ENCODE measurements around the gene PLXNB2.
A peak's percentile ranks its signal among the peaks of the same experiment; 100 is the strongest.

The PLXNB2 gene

GRCh38 chr22:50318356-50318697, 10.9 kb upstream of the PLXNB2 start:
- H3K27ac Mint-ChIP-seq: no peak overlapping the region
- no peaks in the 10 kb centered on the region for H3K27me3 Mint-ChIP-seq

GRCh38 chr22:50317674-50318073, 10.2 kb upstream of the PLXNB2 start:
- Mint-ChIP-seq H3K27me3 (no peaks in the 10 kb centered on the region), H3K27ac (no peak overlapping the region), H3K9me3 (no peaks in the 10 kb centered on the region), H3K4me1 (ENCODE audit: low read depth) (peaks cover 18% of the 10 kb centered on the region), H3K36me3 (ENCODE audit: low read depth) (no peaks in the 10 kb centered on the region), H3K4me3 (no peak overlapping the region)

More at GRCh38 chr22:50318356-50318697, 10.9 kb upstream of the PLXNB2 start:
- Mint-ChIP-seq H3K4me1 (ENCODE audit: low read depth) (peaks cover 18% of the 10 kb centered on the region), H3K4me3 (no peak overlapping the region), H3K36me3 (ENCODE audit: low read depth) (no peaks in the 10 kb centered on the region), H3K9me3 (no peaks in the 10 kb centered on the region)

GRCh38 chr22:50317178-50317577, 9.7 kb upstream of the PLXNB2 start:
- H3K4me1 Mint-ChIP-seq (ENCODE audit: low read depth): peaks cover 18% of the 10 kb centered on the region
- H3K9me3 Mint-ChIP-seq: no peaks in the 10 kb centered on the region
- no peak overlapping the region for H3K27ac Mint-ChIP-seq
- H3K36me3 Mint-ChIP-seq (ENCODE audit: low read depth): no peaks in the 10 kb centered on the region
- H3K27me3 Mint-ChIP-seq: no peaks in the 10 kb centered on the region
- H3K4me3 Mint-ChIP-seq: no peak overlapping the region

- Mint-ChIP-seq H3K4me1 (ENCODE audit: low read depth) (peaks cover 18% of the 10 kb centered on the region), H3K27me3 (no peaks in the 10 kb centered on the region), H3K9me3 (no peaks in the 10 kb centered on the region), H3K36me3 (ENCODE audit: low read depth) (no peaks in the 10 kb centered on the region), H3K27ac (no peak overlapping the region), H3K4me3 (no peak overlapping the region)
Measured at GRCh38 chr22:50316114-50317065, 8.9 kb upstream of the PLXNB2 start.

GRCh38 chr22:50315289-50316113, 8.1 kb upstream of the PLXNB2 start:
- Mint-ChIP-seq H3K9me3 (no peaks in the 10 kb centered on the region), H3K4me1 (ENCODE audit: low read depth) (peaks cover 18% of the 10 kb centered on the region)

GRCh38 chr22:50314455-50315288, 7.2 kb upstream of the PLXNB2 start:
- peak overlapping the region; percentile 83 for H3K4me3 Mint-ChIP-seq
- H3K36me3 Mint-ChIP-seq (ENCODE audit: low read depth): no peaks in the 10 kb centered on the region
- peak overlapping the region; percentile 82 for H3K27ac Mint-ChIP-seq
- H3K27me3 Mint-ChIP-seq: no peaks in the 10 kb centered on the region
- H3K4me1 Mint-ChIP-seq (ENCODE audit: low read depth): peaks cover 18% of the 10 kb centered on the region
- H3K9me3 Mint-ChIP-seq: no peaks in the 10 kb centered on the region

More at GRCh38 chr22:50315289-50316113, 8.1 kb upstream of the PLXNB2 start:
- no peaks in the 10 kb centered on the region for H3K27me3 Mint-ChIP-seq
- no peak overlapping the region for H3K4me3 Mint-ChIP-seq
- no peak overlapping the region for H3K27ac Mint-ChIP-seq
- no peaks in the 10 kb centered on the region for H3K36me3 Mint-ChIP-seq (ENCODE audit: low read depth)

- Mint-ChIP-seq H3K4me1 (ENCODE audit: low read depth) (peaks cover 18% of the 10 kb centered on the region), H3K27me3 (no peaks in the 10 kb centered on the region), H3K9me3 (no peaks in the 10 kb centered on the region), H3K4me3 (peak overlapping the region; percentile 83), H3K36me3 (ENCODE audit: low read depth) (no peaks in the 10 kb centered on the region), H3K27ac (peak overlapping the region; percentile 82)
Measured at GRCh38 chr22:50314081-50314454, 6.6 kb upstream of the PLXNB2 start.

- H3K36me3 Mint-ChIP-seq (ENCODE audit: low read depth): no peaks in the 10 kb centered on the region
- H3K27me3 Mint-ChIP-seq: no peaks in the 10 kb centered on the region
- no peaks in the 10 kb centered on the region for H3K9me3 Mint-ChIP-seq
- peak overlapping the region; percentile 83 for H3K4me3 Mint-ChIP-seq
- peaks cover 21% of the 10 kb centered on the region for H3K4me1 Mint-ChIP-seq (ENCODE audit: low read depth)
- no peak overlapping the region for H3K27ac Mint-ChIP-seq
Measured at GRCh38 chr22:50313600-50313999, 6.2 kb upstream of the PLXNB2 start.

GRCh38 chr22:50313021-50313420, 5.6 kb upstream of the PLXNB2 start:
- no peaks in the 10 kb centered on the region for H3K36me3 Mint-ChIP-seq (ENCODE audit: low read depth)
- no peaks in the 10 kb centered on the region for H3K9me3 Mint-ChIP-seq
- H3K27me3 Mint-ChIP-seq: no peaks in the 10 kb centered on the region
- no peak overlapping the region for H3K27ac Mint-ChIP-seq
- peaks cover 23% of the 10 kb centered on the region for H3K4me1 Mint-ChIP-seq (ENCODE audit: low read depth)
- no peak overlapping the region for H3K4me3 Mint-ChIP-seq

GRCh38 chr22:50312371-50312770, 4.9 kb upstream of the PLXNB2 start:
- H3K36me3 Mint-ChIP-seq (ENCODE audit: low read depth): no peaks in the 10 kb centered on the region
- H3K27ac Mint-ChIP-seq: no peak overlapping the region
- H3K4me1 Mint-ChIP-seq (ENCODE audit: low read depth): peaks cover 23% of the 10 kb centered on the region
- no peaks in the 10 kb centered on the region for H3K27me3 Mint-ChIP-seq
- no peaks in the 10 kb centered on the region for H3K9me3 Mint-ChIP-seq
- H3K4me3 Mint-ChIP-seq: no peak overlapping the region

- H3K4me3 Mint-ChIP-seq: no peak overlapping the region
- H3K9me3 Mint-ChIP-seq: no peaks in the 10 kb centered on the region
- no peaks in the 10 kb centered on the region for H3K36me3 Mint-ChIP-seq (ENCODE audit: low read depth)
- no peaks in the 10 kb centered on the region for H3K27me3 Mint-ChIP-seq
- no peak overlapping the region for H3K27ac Mint-ChIP-seq
- H3K4me1 Mint-ChIP-seq (ENCODE audit: low read depth): peaks cover 23% of the 10 kb centered on the region
Measured at GRCh38 chr22:50311606-50312351, 4.3 kb upstream of the PLXNB2 start.

GRCh38 chr22:50310949-50311444, 3.6 kb upstream of the PLXNB2 start:
- Mint-ChIP-seq H3K36me3 (ENCODE audit: low read depth) (no peaks in the 10 kb centered on the region), H3K4me1 (ENCODE audit: low read depth) (peaks cover 27% of the 10 kb centered on the region), H3K27ac (no peak overlapping the region), H3K4me3 (no peak overlapping the region), H3K9me3 (no peaks in the 10 kb centered on the region), H3K27me3 (peaks cover 4% of the 10 kb centered on the region)

- H3K36me3 Mint-ChIP-seq (ENCODE audit: low read depth): no peaks in the 10 kb centered on the region
- H3K27me3 Mint-ChIP-seq: peaks cover 7% of the 10 kb centered on the region
- H3K4me1 Mint-ChIP-seq (ENCODE audit: low read depth): peaks cover 25% of the 10 kb centered on the region
- H3K9me3 Mint-ChIP-seq: no peaks in the 10 kb centered on the region
- no peak overlapping the region for H3K27ac Mint-ChIP-seq
- no peak overlapping the region for H3K4me3 Mint-ChIP-seq
Measured at GRCh38 chr22:50310031-50310722, 2.7 kb upstream of the PLXNB2 start.
